H1 (cell line): ENCODE data around the gene MLKL.

ENCODE experiments used
- MAFK ChIP-seq: IDR thresholded peaks from 2 replicates; pipeline ENCODE4 v1.6.1; 2012; ENCODE audit warnings: low read depth, mild to moderate bottlenecking, improper control_type of control experiment, low read length
- TF ChIP-seq, protein P1 (sequence below), 3 experiments: IDR thresholded peaks; 1 replicate in 2 of 3; 2 replicates in 1 of 3; pipeline versions ENCODE4 v1.5.1 to v1.6.1; 2011; ENCODE audit warnings: low read length in 3 of 3, mild to moderate bottlenecking in 3 of 3, inconsistent platforms in 2 of 3, low read depth in 1 of 3, moderate library complexity in 1 of 3; ENCODE audit not compliant: insufficient read depth in 1 of 3; ENCODE audit errors: control extremely low read depth in 1 of 3

DNA sequence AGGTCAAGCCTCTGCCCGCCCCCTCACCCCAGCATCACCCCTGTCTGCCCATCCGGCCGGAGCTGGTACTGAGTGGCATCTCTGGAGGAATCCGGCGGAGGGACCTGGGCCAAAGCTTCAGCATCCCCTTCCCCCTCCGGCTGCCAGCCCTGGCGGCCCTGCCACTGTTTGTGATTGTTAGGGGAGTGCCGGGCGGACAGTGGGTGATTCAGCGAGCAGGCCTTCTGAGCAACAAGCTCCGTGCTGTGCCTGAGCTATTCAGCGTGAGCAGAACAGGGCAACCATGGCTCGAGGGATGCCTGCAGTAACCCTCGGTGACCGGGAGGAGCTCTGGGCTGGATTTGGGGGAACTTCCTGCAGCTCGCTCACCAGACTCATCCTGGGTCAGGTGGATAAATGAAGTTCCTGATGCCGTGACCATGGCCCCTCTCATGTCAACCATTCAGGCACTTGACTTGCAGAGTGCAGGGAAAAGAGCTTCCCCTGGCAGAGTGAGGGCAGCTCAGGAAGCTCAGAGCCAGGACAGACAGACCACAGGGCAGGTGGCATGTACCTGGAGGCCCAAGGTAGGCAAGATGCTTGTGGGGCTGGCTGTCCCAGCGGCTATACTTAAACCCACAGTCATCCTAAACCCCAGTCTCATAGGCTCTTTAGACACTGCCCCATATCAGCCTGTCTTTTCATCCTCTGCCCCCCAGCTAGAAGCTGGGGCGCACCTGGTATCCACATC, 24.3 kb upstream of the MLKL start:
- TF ChIP-seq MAFK = no peak
- TF ChIP-seq, protein P1, sequence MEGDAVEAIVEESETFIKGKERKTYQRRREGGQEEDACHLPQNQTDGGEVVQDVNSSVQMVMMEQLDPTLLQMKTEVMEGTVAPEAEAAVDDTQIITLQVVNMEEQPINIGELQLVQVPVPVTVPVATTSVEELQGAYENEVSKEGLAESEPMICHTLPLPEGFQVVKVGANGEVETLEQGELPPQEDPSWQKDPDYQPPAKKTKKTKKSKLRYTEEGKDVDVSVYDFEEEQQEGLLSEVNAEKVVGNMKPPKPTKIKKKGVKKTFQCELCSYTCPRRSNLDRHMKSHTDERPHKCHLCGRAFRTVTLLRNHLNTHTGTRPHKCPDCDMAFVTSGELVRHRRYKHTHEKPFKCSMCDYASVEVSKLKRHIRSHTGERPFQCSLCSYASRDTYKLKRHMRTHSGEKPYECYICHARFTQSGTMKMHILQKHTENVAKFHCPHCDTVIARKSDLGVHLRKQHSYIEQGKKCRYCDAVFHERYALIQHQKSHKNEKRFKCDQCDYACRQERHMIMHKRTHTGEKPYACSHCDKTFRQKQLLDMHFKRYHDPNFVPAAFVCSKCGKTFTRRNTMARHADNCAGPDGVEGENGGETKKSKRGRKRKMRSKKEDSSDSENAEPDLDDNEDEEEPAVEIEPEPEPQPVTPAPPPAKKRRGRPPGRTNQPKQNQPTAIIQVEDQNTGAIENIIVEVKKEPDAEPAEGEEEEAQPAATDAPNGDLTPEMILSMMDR (IDR thresholded peaks at IDR 0.05; ENCODE audit: control extremely low read depth in 1 of 3, insufficient read depth in 1 of 3, low read depth in 1 of 3, low read length in 3 of 3) = peak in 1 of 3 experiments; percentile 16; a peak in 1 of 4 replicates
